ENCODE results near the gene CRIM1.

DNA sequence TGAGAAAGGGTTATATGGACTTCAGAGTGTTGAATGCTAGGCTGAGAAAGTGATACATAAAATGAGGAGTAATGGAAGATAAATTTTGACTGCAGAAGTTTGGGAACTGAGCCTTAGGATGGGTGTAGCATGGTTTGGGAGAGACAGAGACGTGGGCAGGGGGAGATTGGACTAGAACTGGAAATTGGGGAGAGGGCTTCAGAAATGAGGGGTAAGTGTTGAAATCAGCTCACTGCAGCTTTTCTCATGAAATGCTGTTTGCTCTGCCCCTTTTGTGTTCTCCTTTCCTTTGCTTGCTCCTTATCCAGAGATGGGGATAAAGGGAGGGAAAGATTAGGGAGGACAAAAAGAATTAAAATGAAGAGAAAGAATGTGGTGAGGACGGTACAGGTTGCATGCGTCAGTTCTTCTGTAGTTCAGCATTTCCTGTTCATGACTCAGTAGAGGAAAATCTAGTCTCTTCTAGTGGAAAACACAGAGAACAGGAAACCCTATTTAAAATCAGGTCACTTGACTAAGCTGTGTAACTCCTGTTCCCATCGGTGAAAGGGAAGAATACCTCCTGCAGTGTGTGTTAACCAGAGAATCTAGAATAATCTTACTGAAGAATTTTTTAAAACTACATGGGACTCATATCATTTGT is 105.6 kb downstream of the CRIM1 start:
- TF ChIP-seq, protein P1, sequence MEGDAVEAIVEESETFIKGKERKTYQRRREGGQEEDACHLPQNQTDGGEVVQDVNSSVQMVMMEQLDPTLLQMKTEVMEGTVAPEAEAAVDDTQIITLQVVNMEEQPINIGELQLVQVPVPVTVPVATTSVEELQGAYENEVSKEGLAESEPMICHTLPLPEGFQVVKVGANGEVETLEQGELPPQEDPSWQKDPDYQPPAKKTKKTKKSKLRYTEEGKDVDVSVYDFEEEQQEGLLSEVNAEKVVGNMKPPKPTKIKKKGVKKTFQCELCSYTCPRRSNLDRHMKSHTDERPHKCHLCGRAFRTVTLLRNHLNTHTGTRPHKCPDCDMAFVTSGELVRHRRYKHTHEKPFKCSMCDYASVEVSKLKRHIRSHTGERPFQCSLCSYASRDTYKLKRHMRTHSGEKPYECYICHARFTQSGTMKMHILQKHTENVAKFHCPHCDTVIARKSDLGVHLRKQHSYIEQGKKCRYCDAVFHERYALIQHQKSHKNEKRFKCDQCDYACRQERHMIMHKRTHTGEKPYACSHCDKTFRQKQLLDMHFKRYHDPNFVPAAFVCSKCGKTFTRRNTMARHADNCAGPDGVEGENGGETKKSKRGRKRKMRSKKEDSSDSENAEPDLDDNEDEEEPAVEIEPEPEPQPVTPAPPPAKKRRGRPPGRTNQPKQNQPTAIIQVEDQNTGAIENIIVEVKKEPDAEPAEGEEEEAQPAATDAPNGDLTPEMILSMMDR (conservative IDR thresholded peaks at IDR 0.05): no peak
- no peak for TF ChIP-seq ZFX (IDR thresholded peaks at IDR 0.05)

Data from C4-2B (cell line).